ENCODE data around the gene COL27A1.
"Not testable (repeated sequence)": the region's sequence is repeated elsewhere in the genome, so short reads cannot be mapped to it uniquely, and the experiment has no call there.

COL27A1 gene

DNA sequence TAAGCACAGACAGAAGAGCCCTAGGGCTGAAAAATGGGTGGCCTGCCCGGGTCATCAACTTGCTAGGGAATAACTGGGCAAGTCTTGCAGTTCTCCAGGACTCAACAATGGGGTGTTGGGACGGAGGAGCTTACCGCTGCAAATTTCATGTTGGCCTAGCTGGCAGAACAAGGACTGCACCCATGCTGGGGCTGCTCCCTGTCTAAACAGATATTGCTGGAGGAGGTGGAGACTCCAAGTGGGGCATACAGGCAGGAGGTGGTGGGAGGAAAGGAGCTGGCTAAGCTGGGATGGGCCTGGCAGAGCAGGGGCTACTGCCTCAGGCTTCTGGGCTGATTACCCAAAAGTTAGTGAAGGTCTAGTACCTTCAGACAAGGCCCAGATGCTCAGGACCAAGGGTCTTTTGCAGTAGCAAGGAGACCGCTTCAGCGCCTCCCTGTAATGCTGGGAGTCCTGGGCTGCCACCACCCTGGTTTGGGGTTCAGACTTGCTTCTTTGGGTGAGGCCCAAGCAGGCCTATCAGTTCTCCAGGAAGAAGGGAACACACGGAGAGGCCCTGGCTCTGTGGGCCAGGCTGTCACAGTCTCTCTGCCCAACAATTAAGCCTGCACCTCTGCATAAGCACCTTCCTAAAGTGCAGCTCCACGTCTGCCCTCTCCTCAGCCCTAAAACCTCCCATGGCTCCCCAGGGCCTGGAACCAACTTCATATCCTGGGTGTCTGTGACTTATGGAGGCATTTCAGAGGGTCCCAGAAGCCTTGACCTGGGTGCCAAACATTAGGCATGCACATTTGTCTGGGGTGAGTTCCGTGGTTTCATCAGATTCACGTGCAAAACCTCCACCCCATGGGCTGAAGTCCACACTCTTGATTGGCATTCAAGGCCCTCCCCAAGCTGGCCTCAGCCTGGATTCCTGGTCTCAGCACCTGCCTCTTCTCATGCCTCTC lies 32.0 kb upstream of the COL27A1 start:
- DNase-seq = no peak

DNA sequence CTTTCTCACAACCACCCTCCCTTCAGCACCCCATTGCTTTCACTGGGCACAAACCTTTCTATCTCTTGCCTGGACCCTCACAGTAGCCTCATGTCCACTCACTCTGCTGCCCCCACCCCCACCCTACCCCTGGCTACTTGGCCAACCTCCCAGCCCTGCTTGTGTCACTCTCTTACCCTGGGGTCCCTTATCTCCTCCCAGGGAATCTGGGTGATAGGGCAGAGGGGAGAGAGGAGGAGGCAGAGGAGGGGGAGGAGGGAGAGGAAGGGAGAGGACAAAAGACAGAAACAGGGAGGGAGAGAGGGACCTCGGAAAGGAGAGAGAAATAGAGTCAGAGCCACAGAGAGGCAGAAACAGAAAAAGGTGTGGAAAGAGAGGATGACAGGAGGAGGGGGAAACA lies 31.2 kb upstream of the COL27A1 start:
- no peak for DNase-seq

DNA sequence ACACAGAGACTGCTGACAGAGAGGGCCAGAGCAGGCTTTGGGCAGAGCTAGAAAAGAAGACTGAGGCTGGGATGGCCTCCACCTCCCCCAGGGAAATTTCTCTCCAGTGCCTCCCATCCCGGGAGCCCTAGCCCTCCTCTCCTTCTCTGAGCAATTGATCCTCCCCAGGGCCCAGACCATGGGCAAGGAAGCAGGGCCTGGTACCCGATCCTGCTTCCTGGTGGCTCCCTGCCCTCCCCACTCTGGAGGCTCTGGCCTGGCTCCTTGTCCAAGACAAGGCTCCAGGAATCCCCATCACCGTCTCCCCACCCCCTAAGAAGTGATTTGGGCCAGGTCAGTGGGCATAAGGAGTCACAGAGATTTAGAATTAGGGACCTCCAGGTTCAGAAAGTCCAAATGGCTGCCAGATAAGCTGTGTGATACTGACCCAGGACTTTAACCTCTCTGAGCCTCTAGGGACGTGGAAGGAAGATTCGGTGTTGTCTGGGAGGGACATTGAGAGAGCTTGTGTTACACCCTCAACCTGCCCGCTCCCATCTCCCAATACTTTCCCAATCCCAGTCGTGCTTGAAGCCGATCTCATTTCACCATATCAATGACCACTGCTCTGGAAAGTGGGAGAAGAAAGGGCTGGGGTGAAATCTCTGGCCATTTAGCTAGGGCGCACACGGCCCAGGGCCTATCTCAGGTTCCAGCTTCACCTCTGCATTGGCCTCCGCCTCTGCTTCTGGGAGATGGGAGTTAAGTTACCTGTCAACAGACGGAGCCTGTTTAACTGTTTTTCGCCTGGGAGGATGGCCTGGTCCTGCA lies 30.5 kb upstream of the COL27A1 start:
- no peak for DNase-seq

DNA sequence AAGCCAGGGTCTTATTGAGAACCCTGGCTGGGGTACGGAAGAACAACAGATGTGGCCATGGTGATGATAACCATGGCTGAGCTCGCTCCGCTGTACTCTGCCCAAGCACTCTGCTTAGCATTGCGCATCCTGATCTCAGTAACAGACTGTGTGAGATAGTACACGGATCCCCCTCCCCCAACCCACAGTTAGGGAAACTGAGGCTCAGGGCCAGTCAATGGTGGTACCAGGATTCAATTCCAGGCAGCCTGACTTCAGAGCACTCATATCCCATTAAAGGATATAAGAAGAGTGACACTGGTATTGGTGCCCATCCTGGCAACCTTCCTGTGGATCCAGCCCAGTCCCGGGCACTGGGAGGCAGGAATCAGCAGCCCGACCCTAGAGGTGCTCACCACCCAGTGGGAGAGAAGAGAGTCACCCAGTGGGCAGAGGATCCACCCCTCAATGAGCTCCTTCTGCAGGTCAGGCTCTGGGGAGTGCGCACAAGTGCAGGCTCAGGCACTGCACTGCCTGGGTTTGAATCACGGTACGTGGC lies 29.8 kb upstream of the COL27A1 start:
- no peak for DNase-seq

DNA sequence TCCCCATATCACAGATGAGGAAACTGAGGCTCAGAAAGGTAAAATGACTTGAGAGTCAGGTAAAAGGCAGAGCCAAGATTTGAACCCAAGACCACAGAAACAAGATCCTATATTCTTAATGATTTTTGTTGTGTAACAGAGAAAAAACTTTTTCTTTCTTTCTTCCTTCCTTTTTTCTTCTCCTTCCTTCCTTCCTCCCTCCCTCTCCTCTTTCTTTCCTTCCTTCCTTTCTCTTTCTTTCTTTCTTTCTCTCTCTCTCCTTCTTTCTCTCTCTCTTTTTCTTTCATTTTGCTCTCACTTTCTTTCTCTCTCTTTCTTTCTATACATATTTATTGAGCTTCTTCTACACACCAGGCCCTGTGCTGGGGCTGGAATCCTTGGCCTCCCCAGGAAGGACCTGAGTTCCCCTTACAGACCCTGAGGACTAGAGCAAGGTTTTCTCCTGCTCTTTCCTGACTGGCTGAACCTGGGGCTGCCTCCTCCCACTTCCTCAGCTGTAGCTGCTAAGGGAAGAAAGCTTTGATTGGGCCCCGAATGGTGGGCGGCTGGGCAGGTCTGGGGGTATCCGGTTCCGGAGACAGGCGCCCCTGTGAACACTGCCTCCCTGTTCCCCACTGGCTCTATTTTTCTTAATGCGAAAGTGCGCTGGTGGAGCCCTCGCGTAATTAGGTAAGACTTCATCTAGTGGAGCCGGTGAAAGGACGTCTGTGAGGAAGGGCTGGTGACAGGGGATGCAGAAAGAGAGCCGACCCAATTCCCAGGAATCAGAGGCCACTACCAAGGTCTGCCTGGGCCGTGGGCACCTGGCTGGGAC lies 28.9 kb upstream of the COL27A1 start:
- no peak for DNase-seq

DNA sequence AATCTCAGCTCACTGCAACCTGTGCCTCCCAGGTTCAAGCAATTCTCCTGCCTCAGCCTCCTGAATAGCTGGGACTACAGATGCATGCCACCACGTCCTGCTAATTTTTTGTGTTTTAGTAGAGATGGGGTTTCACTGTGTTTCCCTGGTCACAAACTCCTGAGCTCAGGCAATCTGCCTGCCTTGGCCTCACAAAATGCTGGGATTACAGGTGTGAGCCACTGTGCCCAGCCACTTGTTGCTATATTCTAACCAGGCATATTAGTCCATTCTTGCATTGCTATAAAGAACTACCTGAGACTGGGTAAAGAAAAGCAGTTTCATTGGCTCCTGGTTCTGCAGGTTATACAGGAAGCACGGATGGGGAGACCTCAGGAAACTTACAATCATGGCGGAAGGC lies 26.6 kb upstream of the COL27A1 start:
- not testable (repeated sequence) for DNase-seq

DNA sequence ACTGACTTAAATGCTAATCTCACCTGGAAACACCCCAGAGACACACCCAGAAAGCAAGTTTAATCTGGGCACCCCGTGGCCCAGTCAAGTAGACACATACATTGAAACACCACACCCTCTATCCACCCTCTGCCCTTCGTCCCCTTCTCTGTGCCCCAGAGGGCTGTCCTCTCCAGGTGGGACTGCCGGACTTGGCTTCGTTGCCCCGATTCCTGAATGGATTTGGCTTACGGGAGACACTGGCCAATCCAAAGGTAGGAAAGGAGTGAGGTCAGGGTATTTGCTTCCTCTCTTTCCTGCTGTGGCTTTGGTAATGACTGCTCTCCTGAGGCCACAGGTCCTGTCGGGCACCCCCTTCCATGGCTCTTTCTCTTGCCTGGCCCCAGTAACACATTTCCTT lies 25.2 kb upstream of the COL27A1 start:
- DNase-seq = no peak

DNA sequence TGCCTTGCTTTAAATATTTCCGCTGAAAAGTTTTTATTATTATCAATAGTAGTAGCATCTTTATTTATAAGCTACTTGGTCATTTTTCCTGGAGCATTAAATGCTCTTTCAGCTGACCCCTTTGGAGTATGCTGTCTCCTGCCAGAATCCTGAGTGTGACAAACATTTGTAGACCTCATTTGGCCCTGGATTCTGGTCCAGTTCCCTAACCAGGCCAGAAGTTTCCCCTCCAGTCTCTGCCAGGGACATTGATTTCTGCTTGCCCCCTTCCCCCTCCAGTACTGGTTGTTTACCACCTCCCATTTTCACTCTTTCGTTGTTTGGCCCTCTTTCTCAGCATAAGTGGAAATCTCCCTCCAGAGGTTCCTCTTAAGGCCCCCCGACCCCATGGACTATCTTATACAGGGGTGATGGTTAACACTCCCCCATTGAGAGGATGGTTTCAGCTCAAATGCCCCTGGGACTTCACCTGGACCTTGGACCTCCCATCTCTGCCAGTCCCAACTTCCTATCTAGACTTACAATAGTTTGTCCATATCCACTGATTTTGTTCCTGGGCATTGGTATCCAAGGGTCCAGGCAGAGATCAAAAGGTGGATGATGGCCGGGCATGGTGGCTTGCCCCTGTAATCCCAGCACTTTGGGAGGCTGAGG lies 24.6 kb upstream of the COL27A1 start:
- no peak for DNase-seq

DNA sequence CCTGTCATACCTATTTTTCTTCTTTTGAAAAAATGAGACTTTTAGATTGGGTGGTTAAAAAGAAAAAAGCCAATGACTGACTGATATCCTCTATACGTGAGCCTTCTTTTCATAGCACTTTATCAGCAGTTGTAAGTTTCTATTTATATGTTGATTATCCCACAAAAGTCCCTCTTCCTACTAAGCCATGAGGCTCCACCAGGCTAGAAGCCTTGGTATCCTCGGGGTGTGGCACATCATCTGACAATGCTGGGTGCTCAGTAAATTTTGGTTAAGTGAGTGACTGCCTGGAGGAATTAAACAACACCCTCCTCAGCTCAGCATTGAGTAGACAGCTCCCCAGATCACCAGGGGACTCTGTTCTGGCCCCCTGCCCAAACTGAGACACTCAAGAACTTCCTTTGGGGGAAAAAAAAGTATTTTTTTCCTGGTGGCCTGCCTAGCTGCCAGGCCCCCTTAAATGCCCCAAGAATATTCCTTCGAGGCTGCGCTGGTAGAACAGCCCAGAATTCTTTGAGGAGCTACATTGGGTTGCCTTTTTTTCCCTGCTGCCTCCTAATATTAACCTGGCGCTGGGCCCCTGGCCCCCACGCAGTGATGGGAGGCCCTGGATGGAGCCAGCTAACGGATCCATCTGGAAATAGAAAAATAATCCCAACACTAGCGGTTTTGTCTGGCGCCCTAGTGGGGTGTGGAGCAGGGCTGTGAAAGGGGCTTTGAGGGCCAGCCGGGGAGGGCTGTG lies 23.4 kb upstream of the COL27A1 start:
- no peak for DNase-seq

DNA sequence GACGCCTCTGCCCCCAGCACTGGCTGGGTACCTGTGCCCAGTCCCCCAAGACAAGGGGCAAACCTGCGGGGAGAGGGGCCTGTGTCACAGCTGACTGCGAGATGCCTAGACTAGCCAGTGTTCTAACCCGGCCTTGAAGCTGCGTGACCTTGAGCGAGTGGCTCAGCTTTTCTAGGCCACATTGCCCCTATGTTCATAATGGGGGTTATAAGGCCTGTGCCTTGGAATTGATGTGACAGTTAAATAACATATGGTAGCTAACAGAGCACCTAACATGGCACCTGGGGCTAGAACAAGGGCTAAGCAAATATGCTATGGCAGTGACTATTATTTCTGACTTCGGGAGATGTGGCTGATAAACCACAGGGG lies 22.8 kb upstream of the COL27A1 start:
- DNase-seq = no peak

DNA sequence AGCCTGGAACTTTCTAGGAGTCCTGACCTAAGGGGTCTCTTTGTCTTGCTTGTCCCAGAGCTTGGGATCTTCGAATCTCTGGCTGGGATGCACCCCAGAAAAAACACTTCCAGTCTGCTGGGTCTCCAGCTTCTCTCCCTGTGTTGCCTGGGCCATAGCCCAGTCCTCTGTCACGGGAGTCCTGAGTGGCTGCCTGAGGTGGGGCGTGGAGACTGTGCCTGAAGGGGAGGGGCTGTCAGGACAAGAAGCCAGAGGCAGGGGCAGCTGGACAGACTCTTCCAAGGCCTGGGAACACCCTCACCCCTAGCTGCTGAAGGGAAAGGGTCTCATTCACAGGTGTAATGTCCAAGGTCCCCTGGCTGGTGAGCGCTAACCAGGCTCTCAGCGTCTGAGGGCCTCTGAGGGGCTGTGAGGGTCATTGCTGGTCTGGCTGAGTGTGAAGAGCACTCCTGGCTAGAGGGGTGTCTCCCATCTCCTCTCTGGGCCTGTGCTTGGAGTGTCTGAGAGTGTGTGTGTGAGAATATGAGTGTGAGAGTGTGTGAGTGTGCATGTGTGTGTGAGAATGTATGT lies 20.4 kb upstream of the COL27A1 start:
- DNase-seq = no peak

DNA sequence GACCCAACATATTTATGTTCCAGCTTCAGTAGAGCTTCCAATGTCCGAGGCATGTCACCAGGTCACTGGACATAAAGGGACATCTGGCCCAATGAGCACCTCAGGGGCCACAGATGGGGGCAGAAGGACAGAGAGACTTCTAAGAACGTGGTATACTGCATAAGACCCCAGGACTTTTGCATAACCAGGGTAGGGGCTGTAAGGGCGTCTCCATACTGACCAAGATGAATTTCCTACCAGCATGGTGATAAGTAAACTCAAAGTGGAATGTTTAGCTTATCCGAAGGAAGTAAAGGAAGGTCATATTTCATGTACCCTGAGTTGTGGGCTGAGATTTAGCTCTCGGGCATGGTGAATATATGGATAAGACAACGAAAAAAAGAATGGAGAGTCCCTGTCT lies 17.5 kb upstream of the COL27A1 start:
- no peak for DNase-seq

DNA sequence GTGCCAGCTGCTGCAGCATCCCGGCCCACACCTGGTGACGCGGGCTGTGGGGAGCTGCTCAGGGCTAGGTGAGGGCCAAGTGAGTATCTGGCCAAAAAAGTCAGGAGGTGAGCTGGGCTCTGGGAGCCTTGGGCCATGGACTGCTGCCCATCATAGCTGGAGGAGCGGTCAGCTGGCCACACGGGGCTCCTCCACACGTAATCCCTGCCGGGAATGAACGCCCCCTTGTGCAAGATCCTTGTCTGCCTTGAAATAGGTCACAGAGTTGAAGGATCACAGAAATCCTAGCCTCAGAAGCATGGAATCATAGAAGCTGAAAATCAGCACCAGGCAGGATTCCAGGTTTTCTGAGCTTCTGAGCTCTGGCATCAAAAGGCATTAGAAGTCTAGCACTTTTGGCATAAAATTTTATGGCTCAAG lies 16.8 kb upstream of the COL27A1 start:
- no peak for DNase-seq

DNA sequence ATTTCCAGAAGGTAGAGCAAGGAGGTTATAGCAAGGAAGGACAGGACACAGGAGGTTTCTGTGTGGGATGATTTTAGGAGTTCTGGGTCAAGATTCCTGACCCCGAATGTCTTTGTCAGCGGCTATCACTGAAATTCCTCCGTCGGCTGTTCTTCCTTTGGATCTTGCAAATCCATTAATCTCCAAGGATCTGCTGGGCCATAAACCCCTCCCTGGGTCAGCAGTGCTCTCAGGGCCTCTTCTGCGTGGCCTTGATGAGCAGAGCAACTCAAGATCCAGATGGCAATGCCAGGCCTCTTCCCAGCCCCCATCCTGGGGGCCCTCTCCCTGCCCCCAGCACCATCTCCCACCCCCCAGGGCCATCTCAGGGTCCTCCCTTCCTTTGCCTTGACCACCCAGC lies 16.3 kb upstream of the COL27A1 start:
- no peak for DNase-seq

DNA sequence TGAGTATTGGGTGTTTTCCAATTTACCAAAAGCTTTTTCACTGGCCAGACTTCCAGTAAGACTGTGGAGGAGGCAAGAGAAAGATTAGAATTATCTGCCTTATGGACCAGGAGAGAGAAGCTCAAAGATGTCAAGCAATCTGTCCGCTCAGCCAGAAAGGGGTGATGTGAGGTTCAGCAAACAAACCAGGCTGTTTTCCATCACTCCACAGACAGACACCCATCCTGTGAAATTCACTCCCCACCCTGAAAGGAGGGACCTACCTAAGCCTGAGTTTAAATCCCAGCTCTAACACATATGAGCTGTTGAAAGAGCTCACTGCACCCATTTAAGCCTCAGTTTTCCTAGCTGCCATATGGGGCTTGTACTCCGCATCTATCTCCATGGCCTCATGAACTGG lies 14.9 kb upstream of the COL27A1 start:
- DNase-seq = no peak

DNA sequence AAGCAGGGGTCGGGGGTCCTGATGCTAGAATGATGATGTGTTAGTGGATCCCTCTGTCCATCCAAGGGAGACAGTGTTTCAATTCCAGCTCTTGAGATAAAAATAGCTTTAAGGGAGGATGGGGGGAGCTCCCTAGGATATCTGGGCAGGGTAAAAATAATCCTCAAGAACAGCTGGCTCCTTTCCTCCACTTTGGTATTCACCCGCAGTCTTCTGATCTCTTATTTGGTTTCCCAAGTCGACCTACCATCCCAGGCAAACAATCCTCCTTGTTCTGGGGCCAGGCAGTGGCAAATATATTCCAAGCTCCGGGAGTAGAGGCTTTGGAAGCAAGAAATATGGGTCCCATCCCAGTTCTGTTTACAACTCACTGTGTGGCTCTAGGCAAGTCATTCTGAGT lies 14.5 kb upstream of the COL27A1 start:
- no peak for DNase-seq

DNA sequence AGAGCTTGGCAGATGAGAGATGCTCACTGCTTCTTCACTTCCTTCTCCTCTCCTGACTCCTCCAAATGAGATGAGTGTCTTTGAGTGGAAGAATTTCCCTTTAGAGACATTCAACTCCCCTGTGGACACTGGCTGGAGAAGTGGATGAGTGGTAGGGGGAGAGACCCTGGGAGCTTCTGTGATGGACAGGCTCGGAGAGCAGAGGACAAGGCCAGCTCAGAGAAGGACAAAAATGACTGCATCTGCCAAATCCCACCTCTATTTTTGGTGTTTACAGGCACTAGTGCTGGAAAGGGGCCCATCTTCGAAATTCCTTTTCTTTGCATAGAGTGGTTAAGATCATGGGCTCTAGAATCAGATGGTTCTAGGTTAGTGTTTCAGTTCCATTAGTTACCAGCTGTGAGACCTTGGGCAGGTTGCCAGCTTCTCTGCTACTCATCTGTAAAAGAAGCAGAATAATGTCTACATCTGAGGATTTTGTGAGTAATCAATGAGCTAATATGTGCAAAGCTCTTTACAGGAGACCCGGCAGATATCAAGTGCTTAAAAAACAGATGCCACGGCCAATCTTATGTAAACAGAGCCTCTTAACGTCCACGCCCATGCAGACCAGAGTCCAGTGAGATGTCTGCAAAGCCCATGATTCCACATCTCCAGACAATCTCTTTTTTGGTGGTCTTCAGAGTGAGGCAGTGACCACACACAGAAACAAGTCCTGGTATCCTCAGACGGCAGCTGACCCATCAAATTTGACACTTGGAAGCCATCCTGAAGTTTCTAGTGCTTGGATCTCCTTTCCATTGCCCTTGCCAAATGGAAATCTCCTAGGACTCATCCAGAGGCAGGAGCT lies 13.6 kb upstream of the COL27A1 start:
- peak in 1 of 3 experiments; percentile 53 for DNase-seq

DNA sequence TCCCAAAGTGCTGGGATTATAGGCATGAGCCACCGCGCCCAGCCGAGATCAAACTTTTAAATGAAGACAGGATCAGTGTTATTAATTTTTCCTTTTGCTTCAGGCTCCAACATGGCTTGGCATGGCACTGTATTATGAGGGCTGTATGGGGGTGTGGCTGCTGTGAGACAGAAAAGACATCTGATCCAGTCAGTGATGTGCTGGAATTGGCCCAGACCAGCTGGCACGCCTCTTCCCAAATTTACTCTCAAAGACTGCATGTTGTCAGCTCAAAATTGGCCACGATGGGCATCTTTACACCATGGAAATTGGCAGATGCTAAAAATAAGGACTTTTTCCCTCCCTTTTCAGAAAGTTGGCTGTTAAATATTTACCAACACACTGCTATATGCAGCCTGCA lies 12.1 kb upstream of the COL27A1 start:
- no peak for DNase-seq

DNA sequence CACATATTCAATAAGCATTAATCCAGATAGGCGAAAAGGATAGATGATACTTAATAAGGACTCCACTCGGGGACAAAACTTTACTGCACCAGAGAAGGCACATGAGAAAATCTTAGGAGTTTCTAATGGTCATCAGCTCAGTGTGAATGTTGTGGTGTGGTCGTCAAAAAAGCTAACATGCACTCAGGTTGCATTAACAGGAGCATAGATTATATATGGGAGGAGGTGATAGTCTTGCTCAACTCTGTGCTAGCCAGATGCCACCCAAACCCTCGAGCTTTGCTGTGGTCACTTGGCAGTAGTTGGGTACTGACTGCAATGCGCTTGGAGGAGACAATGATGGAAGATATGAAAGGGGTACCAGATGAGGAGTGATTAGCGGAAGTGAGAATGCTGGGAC lies 8.6 kb upstream of the COL27A1 start:
- no peak for DNase-seq

DNA sequence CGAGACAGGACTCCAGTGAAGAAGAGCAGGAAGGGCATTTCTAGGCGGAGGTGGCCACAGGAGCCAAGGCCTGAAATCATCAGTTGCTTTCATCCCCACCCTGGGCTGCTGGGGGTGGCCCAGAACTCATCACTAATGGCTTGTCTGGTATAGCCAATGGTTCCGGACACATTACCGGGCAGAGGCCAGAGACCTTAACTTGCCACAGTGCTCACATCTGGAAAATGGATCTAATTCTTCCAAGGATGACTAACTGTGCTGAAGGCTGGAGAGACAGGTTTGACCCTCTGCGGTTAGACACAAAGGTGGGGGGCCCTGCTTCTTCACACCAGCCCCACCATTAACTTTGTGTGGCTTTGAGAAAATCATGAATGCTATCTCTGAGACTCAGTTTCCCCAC lies 6.2 kb upstream of the COL27A1 start:
- DNase-seq = no peak

Data from NCI-H1417 (cell line).